GM19372 (cell line): Measurements from ENCODE around the gene ATE1.

Experiments
- ATAC-seq: cut with Tn5 transposase; IDR thresholded peaks from one replicate; pipeline ENCODE4 v1.9.1; 2021; ENCODE audit warnings: mild to moderate bottlenecking, low read depth, moderate library complexity; ENCODE audit not compliant: unreplicated experiment

The ATE1 gene

DNA sequence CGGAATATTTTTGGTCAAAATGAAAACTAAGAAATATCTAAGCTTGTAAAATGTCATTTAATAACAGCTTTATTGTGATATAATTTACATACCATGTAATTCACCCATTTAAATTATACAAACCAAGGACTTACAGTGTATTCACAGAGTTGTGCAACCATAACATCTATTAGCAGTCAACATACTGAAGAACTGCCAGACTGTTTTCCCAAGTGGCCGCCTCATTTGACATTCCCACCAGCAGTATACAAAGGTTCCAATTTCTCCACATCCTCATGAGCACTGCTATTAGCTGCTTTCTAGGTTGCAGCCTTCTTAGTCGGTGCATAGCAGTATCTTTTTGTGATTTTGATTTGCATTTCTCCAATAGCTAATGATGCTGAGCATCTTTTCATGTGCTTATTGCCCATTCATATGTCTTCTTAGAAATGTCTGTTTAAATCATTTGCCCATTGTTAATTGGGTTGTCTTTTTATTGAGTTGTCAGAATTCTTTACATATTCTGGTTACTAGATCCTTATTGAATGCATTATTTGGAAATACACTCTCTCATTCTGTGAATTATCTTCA is 176.6 kb downstream of the ATE1 start:
- no peak for ATAC-seq

GRCh38 chr10:121747163-121747775 is 180.6 kb downstream of the ATE1 start:
- ATAC-seq: no peak

GRCh38 chr10:121741248-121741792 is 186.5 kb downstream of the ATE1 start:
- no peak for ATAC-seq

DNA sequence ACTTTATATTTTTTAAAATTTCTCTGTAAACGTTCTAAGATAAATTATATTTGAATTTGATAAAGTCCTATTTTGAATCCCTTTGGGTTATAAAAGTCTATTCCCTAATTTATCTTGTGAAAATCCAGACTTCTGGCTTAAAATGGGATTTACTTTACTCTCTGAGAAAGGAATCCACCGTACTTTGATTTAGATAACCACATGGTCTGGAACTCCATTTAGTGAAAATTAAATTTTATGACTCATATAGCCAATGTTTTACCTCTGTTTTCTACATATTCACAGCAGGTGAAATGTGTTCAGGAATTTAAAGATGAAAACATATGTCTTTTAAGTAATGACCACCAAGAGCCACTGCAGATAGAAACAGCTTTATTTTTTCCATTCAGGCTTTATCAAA is 187.8 kb downstream of the ATE1 start:
- ATAC-seq: no peak

GRCh38 chr10:121739114-121739513 is 188.7 kb downstream of the ATE1 start:
- no peak for ATAC-seq

- ATAC-seq: no peak
Measured at GRCh38 chr10:121736315-121737130, 191.3 kb downstream of the ATE1 start.

GRCh38 chr10:121735263-121735662 is 192.6 kb downstream of the ATE1 start:
- ATAC-seq: no peak

GRCh38 chr10:121734589-121735045 is 193.2 kb downstream of the ATE1 start:
- ATAC-seq: no peak

GRCh38 chr10:121732656-121733445 is 195.0 kb downstream of the ATE1 start:
- no peak for ATAC-seq

DNA sequence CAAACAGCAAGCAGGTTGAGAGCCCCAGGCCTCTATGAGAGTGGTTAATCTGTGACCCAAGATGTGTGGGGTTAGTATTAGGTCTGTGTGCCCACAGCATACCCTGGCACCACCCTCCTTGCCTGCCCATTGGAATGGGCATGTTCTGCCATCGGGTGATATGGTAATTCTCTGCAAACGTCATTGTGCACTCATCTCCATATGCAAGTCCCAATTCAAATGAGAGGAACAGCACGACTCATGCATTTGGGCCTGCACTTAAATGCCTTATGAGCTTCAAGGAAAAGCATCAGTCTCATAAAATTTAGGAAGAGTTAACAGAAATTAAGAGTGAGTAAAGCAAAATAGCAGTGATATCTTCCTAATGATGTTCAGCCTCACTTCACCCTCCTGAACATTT is 195.7 kb downstream of the ATE1 start:
- no peak for ATAC-seq

- no peak for ATAC-seq
Measured at GRCh38 chr10:121724282-121724681, 203.5 kb downstream of the ATE1 start.

GRCh38 chr10:121722665-121723064 is 205.2 kb downstream of the ATE1 start:
- no peak for ATAC-seq

- no peak for ATAC-seq
Measured at GRCh38 chr10:121721257-121721656, 206.6 kb downstream of the ATE1 start.

DNA sequence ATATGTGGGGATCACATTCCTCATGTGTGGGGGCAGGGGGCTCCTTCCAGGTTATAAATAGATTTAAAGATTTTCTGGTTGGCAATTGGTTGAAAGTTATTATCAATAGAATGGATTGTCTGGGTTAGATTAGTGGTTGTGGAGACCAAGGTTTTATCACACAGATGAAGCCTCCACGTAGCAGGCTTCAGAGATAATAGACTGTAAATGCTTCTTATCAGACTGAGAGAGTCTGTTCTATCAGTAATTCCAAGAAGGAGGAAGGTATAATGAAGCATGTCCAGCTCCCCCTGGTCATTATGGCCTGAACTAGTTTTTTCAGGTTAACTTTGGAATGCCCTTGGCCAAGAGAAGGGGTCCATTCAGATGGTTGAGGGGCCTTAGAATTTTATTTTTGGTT is 211.9 kb downstream of the ATE1 start:
- ATAC-seq: no peak

- no peak for ATAC-seq
Measured at GRCh38 chr10:121715076-121715475, 212.8 kb downstream of the ATE1 start.

DNA sequence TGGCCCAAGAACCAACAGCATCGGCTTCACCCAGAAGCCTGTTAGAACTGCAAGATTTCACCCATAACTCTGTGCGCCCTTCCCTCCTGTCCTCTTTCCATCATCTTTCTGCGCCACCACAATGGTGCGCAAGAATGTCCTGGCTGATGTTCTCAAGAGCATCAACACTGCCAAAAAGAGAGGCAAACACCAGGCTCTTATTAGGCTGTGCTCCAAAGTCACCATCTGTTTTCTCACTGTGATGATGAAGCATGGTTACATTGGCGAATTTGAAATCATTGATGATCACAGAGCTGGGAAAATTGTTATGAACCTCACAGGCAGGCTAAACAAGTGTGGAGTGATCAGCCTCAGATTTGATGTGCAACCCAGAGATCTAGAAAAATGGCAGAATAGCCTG is 214.3 kb downstream of the ATE1 start:
- no peak for ATAC-seq

GRCh38 chr10:121710971-121711370 is 216.9 kb downstream of the ATE1 start:
- no peak for ATAC-seq

- no peak for ATAC-seq
Measured at GRCh38 chr10:121710207-121710606, 217.6 kb downstream of the ATE1 start.

DNA sequence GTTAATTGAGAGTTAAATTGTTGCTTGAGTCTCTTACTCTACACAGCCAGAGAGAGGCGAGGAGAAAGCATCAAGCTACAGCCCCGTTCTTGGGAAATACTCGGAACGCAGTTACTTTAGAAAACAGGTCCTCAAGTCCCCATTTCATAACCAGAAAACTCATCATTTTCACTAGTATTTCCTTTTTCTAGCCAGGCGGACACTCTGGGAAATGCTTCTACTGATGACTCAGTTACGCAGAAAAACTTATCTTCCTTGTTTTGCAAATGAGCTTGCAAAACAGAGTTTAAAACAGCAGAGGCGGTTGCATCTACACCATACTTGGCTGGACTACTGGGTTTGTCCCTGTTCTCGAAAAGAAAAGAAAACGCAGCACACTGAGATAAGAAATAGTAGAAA is 218.2 kb downstream of the ATE1 start:
- no peak for ATAC-seq
